ENCODE measurements around the gene MEGF11.

MEGF11 gene

DNA sequence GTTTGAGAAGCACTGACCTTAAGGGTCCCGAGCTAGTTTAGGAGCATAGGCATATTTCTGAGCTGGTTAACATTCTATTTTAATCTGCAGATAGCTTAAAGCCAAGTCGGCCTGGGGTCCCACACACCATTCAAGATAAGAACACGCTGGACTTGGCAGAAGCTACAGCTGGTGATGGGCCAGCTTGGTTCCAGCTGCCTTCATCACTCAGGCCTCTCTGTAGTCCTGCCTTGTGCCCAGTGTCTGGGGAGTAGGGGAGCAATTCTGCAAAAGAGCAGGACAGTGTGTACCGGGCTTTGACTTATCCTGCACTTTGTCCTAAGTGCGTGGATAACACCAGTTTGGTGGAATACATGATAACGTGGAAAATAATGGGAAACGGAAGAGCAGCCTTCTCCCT is 164.5 kb downstream of the MEGF11 start:
- Mint-ChIP-seq H3K36me3 (ENCODE audit: low read depth) (no peaks in the 10 kb centered on the region), H3K9me3 (peaks cover 11% of the 10 kb centered on the region), H3K27ac (peak overlapping the region in 1 of 3 experiments; percentile 44), H3K27me3 (ENCODE audit: low read depth) (peaks cover 19% of the 10 kb centered on the region), H3K4me3 (peak overlapping the region in 1 of 3 experiments; percentile 36), H3K4me1 (peaks cover 40% of the 10 kb centered on the region)
- TF ChIP-seq, protein P1, sequence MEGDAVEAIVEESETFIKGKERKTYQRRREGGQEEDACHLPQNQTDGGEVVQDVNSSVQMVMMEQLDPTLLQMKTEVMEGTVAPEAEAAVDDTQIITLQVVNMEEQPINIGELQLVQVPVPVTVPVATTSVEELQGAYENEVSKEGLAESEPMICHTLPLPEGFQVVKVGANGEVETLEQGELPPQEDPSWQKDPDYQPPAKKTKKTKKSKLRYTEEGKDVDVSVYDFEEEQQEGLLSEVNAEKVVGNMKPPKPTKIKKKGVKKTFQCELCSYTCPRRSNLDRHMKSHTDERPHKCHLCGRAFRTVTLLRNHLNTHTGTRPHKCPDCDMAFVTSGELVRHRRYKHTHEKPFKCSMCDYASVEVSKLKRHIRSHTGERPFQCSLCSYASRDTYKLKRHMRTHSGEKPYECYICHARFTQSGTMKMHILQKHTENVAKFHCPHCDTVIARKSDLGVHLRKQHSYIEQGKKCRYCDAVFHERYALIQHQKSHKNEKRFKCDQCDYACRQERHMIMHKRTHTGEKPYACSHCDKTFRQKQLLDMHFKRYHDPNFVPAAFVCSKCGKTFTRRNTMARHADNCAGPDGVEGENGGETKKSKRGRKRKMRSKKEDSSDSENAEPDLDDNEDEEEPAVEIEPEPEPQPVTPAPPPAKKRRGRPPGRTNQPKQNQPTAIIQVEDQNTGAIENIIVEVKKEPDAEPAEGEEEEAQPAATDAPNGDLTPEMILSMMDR (IDR thresholded peaks at IDR 0.05; ENCODE audit: unreplicated experiment in 3 of 3), result no peak

DNA sequence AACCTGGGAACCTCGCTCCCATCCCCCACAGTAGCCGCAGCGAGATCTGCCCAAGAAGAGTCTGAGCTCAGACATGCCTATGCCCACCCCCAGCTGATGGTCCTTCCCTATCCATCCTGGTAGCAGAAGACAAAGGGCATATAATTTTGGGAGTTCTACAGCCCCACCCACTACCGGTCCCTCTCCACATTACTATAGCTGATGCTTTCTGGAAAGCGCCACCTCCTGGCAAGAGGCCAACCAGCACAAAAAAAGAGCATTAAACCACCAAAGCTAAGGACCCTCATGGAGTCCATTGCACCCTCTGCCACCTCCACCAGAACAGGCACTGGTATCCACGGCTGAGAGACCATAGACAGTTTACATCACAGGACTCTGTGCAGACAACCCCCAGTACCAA is 168.4 kb downstream of the MEGF11 start:
- Mint-ChIP-seq H3K4me3 (no peak overlapping the region), H3K27ac (no peak overlapping the region), H3K27me3 (ENCODE audit: low read depth) (peaks cover 24% of the 10 kb centered on the region), H3K9me3 (peaks cover 12% of the 10 kb centered on the region), H3K36me3 (ENCODE audit: low read depth) (no peaks in the 10 kb centered on the region), H3K4me1 (peaks cover 24% of the 10 kb centered on the region)
- TF ChIP-seq, protein P1 (IDR thresholded peaks at IDR 0.05; ENCODE audit: unreplicated experiment in 3 of 3), result no peak

DNA sequence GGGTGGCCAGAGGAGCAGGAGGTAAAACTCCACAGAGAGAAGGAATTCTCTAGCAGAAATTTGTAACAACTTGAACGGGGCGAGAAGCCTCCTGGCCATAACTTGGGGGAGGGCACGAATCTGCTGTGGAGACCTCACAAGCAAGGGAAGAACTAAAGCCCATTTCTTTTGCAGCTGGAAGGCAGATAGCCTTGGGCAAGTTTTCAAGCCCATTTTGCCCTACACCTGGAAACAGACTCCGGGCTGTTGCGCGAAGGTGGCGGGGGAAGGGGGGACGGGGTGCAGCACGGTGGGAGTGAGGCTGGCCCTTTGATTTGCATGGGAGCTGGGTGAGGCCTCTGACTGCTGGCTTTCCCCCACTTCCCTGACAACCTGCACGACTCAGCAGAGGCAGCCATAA is 168.8 kb downstream of the MEGF11 start:
- TF ChIP-seq, protein P1 (IDR thresholded peaks at IDR 0.05; ENCODE audit: unreplicated experiment in 3 of 3), result no peak
- H3K27ac Mint-ChIP-seq, result no peak overlapping the region
- no peak overlapping the region for H3K4me3 Mint-ChIP-seq
- no peaks in the 10 kb centered on the region for H3K36me3 Mint-ChIP-seq (ENCODE audit: low read depth)
- H3K4me1 Mint-ChIP-seq, result peaks cover 21% of the 10 kb centered on the region
- peaks cover 12% of the 10 kb centered on the region for H3K9me3 Mint-ChIP-seq
- H3K27me3 Mint-ChIP-seq (ENCODE audit: low read depth), result peaks cover 25% of the 10 kb centered on the region

DNA sequence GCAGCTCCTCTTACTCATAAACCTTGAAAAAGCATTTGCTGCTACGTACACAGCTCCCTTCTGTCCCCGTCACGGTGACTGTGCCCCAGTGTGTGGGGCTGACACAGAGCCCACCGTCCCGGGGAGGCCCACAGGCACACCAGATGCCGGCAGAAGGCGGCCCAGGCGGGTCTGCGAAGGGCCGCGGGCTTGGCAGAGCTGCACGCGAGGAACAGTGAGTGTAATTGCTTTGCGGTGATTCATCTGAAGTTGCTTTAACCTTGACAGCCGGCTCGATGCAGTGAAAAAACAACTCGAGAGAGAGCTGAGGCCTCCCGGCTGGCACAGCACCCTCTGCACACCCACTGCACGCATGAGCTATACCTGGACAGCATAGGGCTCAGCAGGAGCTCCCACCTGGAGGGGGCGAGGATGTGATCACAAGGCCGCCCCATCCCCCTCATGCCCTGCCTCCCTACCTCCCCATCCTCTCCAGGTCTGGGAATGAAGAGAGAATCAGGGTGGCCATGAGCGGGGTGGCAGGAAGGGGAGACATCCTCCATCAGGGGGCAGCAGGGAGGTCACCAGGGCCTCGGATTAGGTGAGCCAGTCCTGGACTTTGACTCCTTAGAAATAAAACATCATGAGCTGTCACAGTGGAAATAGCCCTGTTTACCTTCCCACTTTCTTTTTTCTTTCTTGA is 172.7 kb downstream of the MEGF11 start:
- peaks cover 12% of the 10 kb centered on the region for H3K9me3 Mint-ChIP-seq
- no peaks in the 10 kb centered on the region for H3K36me3 Mint-ChIP-seq (ENCODE audit: low read depth)
- TF ChIP-seq, protein P1 (IDR thresholded peaks at IDR 0.05; ENCODE audit: unreplicated experiment in 3 of 3), result peak in 2 of 3 experiments; percentile 7 to 13
- H3K27me3 Mint-ChIP-seq (ENCODE audit: low read depth), result peaks cover 45% of the 10 kb centered on the region
- H3K4me1 Mint-ChIP-seq, result no peaks in the 10 kb centered on the region
- H3K4me3 Mint-ChIP-seq, result no peak overlapping the region
- no peak overlapping the region for H3K27ac Mint-ChIP-seq

DNA sequence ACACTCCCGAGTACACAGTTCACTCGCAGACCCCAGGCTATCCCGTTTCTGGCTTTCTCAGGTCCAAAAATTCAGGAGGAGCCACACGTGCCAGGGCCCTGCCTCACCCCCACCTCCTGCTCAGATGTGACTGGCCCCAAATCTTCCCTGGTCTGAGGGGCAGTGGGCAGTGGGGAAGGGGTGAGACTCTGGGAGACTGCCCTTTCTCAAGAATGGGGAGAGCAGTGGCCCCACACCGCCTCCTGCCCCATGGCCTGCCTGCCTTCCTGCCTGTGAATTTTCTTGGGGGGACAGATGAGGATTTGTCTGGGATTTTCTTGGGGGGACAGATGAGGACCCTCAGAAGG is 174.6 kb downstream of the MEGF11 start:
- TF ChIP-seq, protein P1 (IDR thresholded peaks at IDR 0.05; ENCODE audit: unreplicated experiment in 3 of 3), result no peak
- Mint-ChIP-seq H3K4me3 (no peak overlapping the region), H3K36me3 (ENCODE audit: low read depth) (no peaks in the 10 kb centered on the region), H3K4me1 (no peaks in the 10 kb centered on the region), H3K9me3 (no peaks in the 10 kb centered on the region), H3K27me3 (ENCODE audit: low read depth) (peaks cover 54% of the 10 kb centered on the region), H3K27ac (no peak overlapping the region)
